Activated B cell treated with CpG ODN at 0.5 μM for 24 hours (primary cell): ENCODE results near the gene LAMTOR3. TPM values are rescaled to one million over a fixed set of nuclear protein-coding genes. Genes with fewer than 3 reads are reported as not detected.

Source experiments
- ATAC-seq: fragments of 200-7000 bp; cut with Tn5 transposase; one replicate; pipeline ENCODE4 v1.10.0; 2021; ENCODE audit warnings: low read depth, mild to moderate bottlenecking, moderate library complexity
- CTCF ChIA-PET: fragments of 350-600 bp; sonication (Branson Sonifier 250); formaldehyde crosslinking; loops from one replicate; lab custom pipeline; 2021; ENCODE audit warnings: antibody characterized with exemption; lab: Charles Lee
- POLR2A ChIA-PET: fragments of 350-600 bp; sonication (Branson Sonifier 250); formaldehyde crosslinking; loops from one replicate; lab custom pipeline; 2021; ENCODE audit warnings: antibody characterized with exemption; lab: Charles Lee
- DNase-seq: peaks from one replicate; pipeline ENCODE4 v3.0.0; 2022
- H3K27ac Mint-ChIP-seq: one replicate; pipeline ENCODE4 v1.8.0; 2020; ENCODE audit warnings: mixed read lengths
- H3K27me3 Mint-ChIP-seq: one replicate; pipeline ENCODE4 v1.8.0; 2021; ENCODE audit warnings: mixed read lengths
- H3K36me3 Mint-ChIP-seq: one replicate; pipeline ENCODE4 v1.8.0; 2021; ENCODE audit warnings: low read depth, mixed read lengths
- H3K4me1 Mint-ChIP-seq: one replicate; pipeline ENCODE4 v1.8.0; 2021; ENCODE audit warnings: mixed read lengths
- H3K4me3 Mint-ChIP-seq: one replicate; pipeline ENCODE4 v1.8.0; 2020; ENCODE audit warnings: mild to moderate bottlenecking, mixed read lengths
- H3K9me3 Mint-ChIP-seq: one replicate; pipeline ENCODE4 v1.8.0; 2020; ENCODE audit warnings: mixed read lengths
- intact Hi-C: fragments of 100-400 bp; cut with micrococcal nuclease; formaldehyde crosslinking; loops from one replicate; pipeline ENCODE4 v1.15.1; 2024
- total RNA-seq: library from RNA; stranded (reverse); gene quantifications from 2 replicates; pipeline ENCODE4 v1.2.3, GENCODE V29; 2022
- TF ChIP-seq, protein P1 (sequence below): fragments of 200-600 bp; IDR thresholded peaks from one replicate; pipeline ENCODE4 v1.8.0; 2022; ENCODE audit warnings: antibody characterized with exemption, mild to moderate bottlenecking

The LAMTOR3 gene
- total RNA-seq, 1 donor from 2014 or later = 23.8 TPM

DNA sequence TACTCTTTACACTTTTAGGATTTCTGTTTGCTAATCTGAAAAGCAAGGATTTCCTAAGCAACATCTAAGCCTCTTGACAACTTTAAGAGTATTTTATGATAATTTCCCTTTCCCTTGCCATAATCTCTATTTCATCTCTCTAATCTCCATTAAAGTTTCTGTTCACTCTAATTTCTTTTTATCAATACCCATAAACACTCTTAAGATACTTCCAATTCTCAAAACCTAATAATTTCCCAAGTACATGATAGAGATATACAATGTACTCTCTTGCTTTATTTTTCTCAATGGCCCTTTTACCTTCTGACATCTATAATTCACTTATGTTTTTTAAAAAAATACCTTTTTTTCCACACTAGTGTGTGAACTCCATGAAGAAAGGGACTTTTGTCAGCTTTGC, 50.8 kb downstream of the LAMTOR3 start:
- TF ChIP-seq, protein P1, sequence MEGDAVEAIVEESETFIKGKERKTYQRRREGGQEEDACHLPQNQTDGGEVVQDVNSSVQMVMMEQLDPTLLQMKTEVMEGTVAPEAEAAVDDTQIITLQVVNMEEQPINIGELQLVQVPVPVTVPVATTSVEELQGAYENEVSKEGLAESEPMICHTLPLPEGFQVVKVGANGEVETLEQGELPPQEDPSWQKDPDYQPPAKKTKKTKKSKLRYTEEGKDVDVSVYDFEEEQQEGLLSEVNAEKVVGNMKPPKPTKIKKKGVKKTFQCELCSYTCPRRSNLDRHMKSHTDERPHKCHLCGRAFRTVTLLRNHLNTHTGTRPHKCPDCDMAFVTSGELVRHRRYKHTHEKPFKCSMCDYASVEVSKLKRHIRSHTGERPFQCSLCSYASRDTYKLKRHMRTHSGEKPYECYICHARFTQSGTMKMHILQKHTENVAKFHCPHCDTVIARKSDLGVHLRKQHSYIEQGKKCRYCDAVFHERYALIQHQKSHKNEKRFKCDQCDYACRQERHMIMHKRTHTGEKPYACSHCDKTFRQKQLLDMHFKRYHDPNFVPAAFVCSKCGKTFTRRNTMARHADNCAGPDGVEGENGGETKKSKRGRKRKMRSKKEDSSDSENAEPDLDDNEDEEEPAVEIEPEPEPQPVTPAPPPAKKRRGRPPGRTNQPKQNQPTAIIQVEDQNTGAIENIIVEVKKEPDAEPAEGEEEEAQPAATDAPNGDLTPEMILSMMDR = no peak
- Mint-ChIP-seq H3K27me3 (no peaks in the 10 kb centered on the region), H3K4me1 (peaks cover 60% of the 10 kb centered on the region), H3K36me3 (peaks cover 75% of the 10 kb centered on the region), H3K9me3 (no peaks in the 10 kb centered on the region), H3K4me3 (no peak overlapping the region), H3K27ac (peak overlapping the region; percentile 18)
- DNase-seq (no peak), ATAC-seq (no peak)
- intact Hi-C loops = no loop called here
- ChIA-PET POLR2A (interaction anchor here (1.0 kb wide), 1 partner anchor 21 kb away, joined by 3 read pairs; no protein-coding TSS in a partner anchor), CTCF (interaction anchor here (1.4 kb wide), 1 partner anchor 36 kb away, joined by 4 read pairs; no protein-coding TSS in a partner anchor)

DNA sequence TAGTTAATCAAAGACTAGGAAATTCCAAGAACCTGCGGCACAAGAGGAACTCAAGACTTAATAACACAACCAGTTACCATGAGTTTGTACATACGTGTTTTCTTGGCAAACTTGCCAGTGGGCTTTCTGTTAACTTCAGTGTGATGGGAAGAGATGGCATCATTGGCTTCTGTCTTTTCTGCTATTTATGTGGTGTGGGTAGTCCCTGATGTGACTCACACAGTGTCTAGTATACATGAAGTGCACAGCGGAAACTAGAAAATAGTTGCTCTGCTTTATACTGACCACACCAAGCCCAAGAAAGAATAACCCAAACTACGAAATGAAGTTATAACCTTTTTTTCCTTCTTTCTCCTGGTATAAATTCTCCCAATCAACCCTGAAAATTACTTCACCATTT, 53.1 kb downstream of the LAMTOR3 start:
- Mint-ChIP-seq H3K27ac (peak overlapping the region; percentile 19), H3K4me3 (no peak overlapping the region), H3K27me3 (no peaks in the 10 kb centered on the region), H3K36me3 (peaks cover 82% of the 10 kb centered on the region), H3K4me1 (peaks cover 44% of the 10 kb centered on the region), H3K9me3 (no peaks in the 10 kb centered on the region)
- ChIA-PET CTCF (no interaction called here), POLR2A (interaction anchor here (0.6 kb wide), 1 partner anchor 23 kb away, joined by 3 read pairs; no protein-coding TSS in a partner anchor)
- intact Hi-C loops = no loop called here
- DNase-seq (no peak), ATAC-seq (peak; percentile 45)
- TF ChIP-seq, protein P1 = no peak

DNA sequence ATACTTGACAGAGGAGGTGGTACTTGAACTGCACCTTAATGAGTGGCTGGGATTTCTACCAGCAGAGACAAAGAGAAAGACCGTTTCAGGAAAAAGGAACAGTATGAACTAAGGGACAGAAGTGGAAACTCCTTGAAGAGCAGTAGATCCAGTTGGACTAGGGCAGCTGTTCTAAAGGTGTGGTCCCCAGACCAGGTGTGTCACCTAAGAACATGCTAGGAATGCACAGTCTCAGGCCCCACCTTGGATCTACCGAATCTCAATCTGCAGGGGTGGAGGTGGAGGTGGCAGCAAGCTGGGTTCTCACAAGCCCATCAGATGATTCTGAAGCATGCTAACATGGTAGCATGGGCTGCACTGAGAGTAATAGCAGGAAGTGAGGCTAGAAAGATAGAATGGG, 55.3 kb downstream of the LAMTOR3 start:
- intact Hi-C loops = no loop called here
- Mint-ChIP-seq H3K4me3 (no peak overlapping the region), H3K27me3 (no peaks in the 10 kb centered on the region), H3K9me3 (no peaks in the 10 kb centered on the region), H3K27ac (no peak overlapping the region), H3K36me3 (peaks cover 86% of the 10 kb centered on the region), H3K4me1 (peaks cover 33% of the 10 kb centered on the region)
- ATAC-seq = no peak
- POLR2A ChIA-PET = no interaction called here
- TF ChIP-seq, protein P1 = no peak
- no peak for DNase-seq
- CTCF ChIA-PET = no interaction called here

DNA sequence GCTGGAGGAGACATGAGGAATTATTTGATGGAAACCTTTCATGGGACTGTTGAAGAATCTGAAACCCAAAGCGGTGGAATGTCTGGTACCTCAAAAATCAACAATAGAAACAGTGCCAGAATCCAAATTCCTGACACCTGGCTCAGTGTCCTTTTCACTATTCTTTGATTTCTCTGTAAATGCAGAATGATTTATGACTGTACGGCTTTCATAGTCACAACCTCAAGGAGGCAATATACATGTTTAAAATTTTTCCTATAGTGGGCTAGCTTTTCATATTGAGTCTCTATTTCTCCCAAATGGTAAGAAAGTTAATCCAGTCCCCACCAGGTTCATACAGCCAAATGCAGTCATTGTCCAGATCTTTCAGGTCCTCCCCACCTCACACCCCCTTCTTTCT, 58.3 kb downstream of the LAMTOR3 start:
- Mint-ChIP-seq H3K36me3 (peaks cover 78% of the 10 kb centered on the region), H3K27ac (no peak overlapping the region), H3K9me3 (no peaks in the 10 kb centered on the region), H3K4me3 (no peak overlapping the region), H3K27me3 (no peaks in the 10 kb centered on the region), H3K4me1 (peaks cover 36% of the 10 kb centered on the region)
- TF ChIP-seq, protein P1 = no peak
- intact Hi-C loops = no loop called here
- DNase-seq (no peak), ATAC-seq (no peak)
- ChIA-PET CTCF (no interaction called here), POLR2A (interaction anchor here (0.9 kb wide), 1 partner anchor 19 kb away, joined by 3 read pairs; the partner anchor contains the start of gene DAPP1)

DNA sequence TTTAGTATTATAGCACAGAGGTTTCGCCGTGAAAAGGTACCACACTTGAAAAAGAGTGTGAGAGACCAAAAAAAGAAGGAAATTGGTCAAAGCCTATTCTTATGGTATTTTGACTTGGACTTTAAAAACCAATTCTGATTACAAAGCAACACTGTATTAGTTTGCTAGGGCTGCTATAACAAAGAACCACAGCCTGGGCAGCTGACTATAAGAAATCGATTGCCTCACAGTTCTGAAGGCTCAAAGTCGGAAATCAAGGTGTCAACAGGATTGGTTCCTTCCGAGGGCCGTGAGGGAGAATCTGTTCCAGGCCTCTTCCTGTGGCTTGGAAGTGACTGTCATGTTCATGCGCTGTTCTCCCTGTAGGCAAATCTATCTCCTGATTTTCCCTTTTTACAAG, 59.7 kb downstream of the LAMTOR3 start:
- H3K27ac Mint-ChIP-seq = no peak overlapping the region
- no peak overlapping the region for H3K4me3 Mint-ChIP-seq
- ATAC-seq (no peak), DNase-seq (no peak)
- peaks cover 78% of the 10 kb centered on the region for H3K36me3 Mint-ChIP-seq
- ChIA-PET POLR2A (interaction anchor here (0.8 kb wide), 1 partner anchor 18 kb away, joined by 3 read pairs; the partner anchor contains the start of gene DAPP1), CTCF (no interaction called here)
- no peaks in the 10 kb centered on the region for H3K9me3 Mint-ChIP-seq
- TF ChIP-seq, protein P1 = no peak
- peaks cover 42% of the 10 kb centered on the region for H3K4me1 Mint-ChIP-seq
- no peaks in the 10 kb centered on the region for H3K27me3 Mint-ChIP-seq
- intact Hi-C loops = no loop called here
